ENCODE results near the gene CNTN4.

GRCh38 chr3:2713923-2714322 lies 615.3 kb downstream of the CNTN4 start:
- TF ChIP-seq NANOG (IDR thresholded peaks at IDR 0.05; ENCODE audit: insufficient read depth, low read depth, low read length, poor library complexity, severe bottlenecking) = no peak
- no peak for TF ChIP-seq EZH2 (IDR thresholded peaks at IDR 0.05; ENCODE audit: low read depth, low read length, severe bottlenecking)
- TF ChIP-seq CTCF (IDR thresholded peaks at IDR 0.05; ENCODE audit: control extremely low read depth in 1 of 3, insufficient read depth in 1 of 3, low read depth in 1 of 3, low read length in 3 of 3) = peak in 1 of 3 experiments; percentile 38; a peak in 2 of 4 replicates
- TF ChIP-seq RAD21 (IDR thresholded peaks at IDR 0.05 in 1 of 2, conservative IDR thresholded peaks at IDR 0.05 in 1 of 2; ENCODE audit: low read depth in 2 of 2, low read length in 2 of 2) = peak; percentile 19 to 26; a peak in 2 of 4 replicates
- no peak for TF ChIP-seq USF2 (IDR thresholded peaks at IDR 0.05; ENCODE audit: low read length)
- no peak for TF ChIP-seq SRF (IDR thresholded peaks at IDR 0.05; ENCODE audit: low read depth, low read length)
- no peak for TF ChIP-seq POLR2A (IDR thresholded peaks at IDR 0.05; ENCODE audit: control extremely low read depth in 1 of 2, low read depth in 2 of 2, low read length in 2 of 2)
- TF ChIP-seq KDM1A (IDR thresholded peaks at IDR 0.05; ENCODE audit: borderline replicate concordance, low read length) = no peak
